Measurements from ENCODE around the gene GALNT17. TPM values are rescaled to one million over a fixed set of nuclear protein-coding genes. Genes with fewer than 3 reads are reported as not detected.

GALNT17 gene
- total RNA-seq, 3 donors from 2014 or later = 1.2 to 9.9 (median 3.3) TPM

DNA sequence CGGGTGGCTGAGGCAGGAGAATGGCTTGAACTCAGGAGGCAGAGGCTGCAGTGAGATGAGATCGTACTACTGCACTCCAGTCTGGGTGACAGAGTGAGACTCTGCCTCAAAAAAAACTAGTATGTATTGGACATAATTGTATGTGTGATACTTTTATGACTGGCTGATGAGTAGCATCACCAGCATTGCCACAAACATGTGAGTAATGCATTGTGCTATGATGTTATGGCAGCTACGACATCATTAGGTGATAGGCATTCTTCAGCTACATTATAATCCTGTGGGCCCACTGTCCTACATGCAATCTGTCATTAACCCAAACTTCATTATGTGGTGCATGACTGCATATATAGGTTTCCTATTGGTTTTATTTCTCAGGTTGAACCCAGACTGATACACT is 352.4 kb downstream of the GALNT17 start:
- Histone ChIP-seq H3K27me3 (no peaks in the 10 kb centered on the region), H3K27ac (no peak overlapping the region), H3K9me3 (peaks cover 0 to under 1% of the 10 kb centered on the region in 2 donors), H3K4me3 (no peak overlapping the region), H3K36me3 (no peaks in the 10 kb centered on the region), H3K4me1 (no peaks in the 10 kb centered on the region)
- TF ChIP-seq, protein P1, sequence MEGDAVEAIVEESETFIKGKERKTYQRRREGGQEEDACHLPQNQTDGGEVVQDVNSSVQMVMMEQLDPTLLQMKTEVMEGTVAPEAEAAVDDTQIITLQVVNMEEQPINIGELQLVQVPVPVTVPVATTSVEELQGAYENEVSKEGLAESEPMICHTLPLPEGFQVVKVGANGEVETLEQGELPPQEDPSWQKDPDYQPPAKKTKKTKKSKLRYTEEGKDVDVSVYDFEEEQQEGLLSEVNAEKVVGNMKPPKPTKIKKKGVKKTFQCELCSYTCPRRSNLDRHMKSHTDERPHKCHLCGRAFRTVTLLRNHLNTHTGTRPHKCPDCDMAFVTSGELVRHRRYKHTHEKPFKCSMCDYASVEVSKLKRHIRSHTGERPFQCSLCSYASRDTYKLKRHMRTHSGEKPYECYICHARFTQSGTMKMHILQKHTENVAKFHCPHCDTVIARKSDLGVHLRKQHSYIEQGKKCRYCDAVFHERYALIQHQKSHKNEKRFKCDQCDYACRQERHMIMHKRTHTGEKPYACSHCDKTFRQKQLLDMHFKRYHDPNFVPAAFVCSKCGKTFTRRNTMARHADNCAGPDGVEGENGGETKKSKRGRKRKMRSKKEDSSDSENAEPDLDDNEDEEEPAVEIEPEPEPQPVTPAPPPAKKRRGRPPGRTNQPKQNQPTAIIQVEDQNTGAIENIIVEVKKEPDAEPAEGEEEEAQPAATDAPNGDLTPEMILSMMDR (IDR thresholded peaks at IDR 0.05) = no peak
- no peak for TF ChIP-seq POLR2A (IDR thresholded peaks at IDR 0.05)
- no peak for TF ChIP-seq POLR2AphosphoS5 (IDR thresholded peaks at IDR 0.05)
- no peak for DNase-seq (ENCODE audit: low spot score in 2 of 2)
- intact Hi-C loops (cut with DNase I; ENCODE audit: low total_unique reads) = no loop called here

DNA sequence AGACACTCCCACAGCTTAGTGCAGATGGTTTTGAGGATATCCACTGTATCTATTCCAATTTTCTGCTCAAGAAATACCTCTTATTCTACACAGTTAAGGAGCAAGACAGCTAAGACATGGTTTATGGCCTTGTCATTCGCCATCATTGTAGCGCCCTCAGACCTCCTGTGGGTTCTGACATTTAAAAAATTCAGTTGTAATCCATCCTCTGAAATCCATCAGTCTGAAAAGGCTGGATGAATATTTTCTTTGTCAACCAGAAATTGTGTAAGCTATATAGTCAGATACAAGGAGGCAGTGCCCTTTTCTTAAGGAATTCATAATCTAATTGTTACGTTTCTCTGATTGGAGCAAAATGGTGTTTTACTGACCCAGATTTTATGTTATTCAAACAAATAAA is 353.6 kb downstream of the GALNT17 start:
- peaks cover 0 to 6% of the 10 kb centered on the region in 2 donors for H3K9me3 ChIP-seq
- no peak for DNase-seq (ENCODE audit: low spot score in 2 of 2)
- no peaks in the 10 kb centered on the region for H3K36me3 ChIP-seq
- no peaks in the 10 kb centered on the region for H3K27me3 ChIP-seq
- TF ChIP-seq POLR2A (IDR thresholded peaks at IDR 0.05) = no peak
- no peak for TF ChIP-seq POLR2AphosphoS5 (IDR thresholded peaks at IDR 0.05)
- TF ChIP-seq, protein P1 (IDR thresholded peaks at IDR 0.05) = no peak
- no peak overlapping the region for H3K4me3 ChIP-seq
- intact Hi-C loops (cut with DNase I; ENCODE audit: low total_unique reads) = no loop called here
- H3K27ac ChIP-seq = no peak overlapping the region
- no peaks in the 10 kb centered on the region for H3K4me1 ChIP-seq

DNA sequence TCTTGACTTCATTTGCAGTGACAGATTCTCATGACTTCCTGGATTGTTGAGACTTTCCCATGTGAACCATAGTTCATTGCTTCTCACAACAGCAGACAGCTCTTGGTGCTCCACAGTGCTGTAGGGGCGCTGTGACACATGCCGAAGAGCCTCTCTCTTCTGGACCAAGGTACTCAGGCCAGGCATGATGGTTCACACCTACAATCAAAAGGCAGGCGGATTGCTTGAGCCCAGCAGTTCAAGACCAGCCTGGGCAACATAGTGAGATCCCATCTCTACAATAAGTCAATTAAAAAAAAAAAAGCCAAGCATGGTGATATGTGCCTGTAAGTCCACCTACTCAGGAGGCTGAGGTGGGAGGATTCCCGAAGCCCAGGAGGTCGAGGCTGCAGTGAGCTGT is 354.5 kb downstream of the GALNT17 start:
- Histone ChIP-seq H3K4me3 (no peak overlapping the region), H3K27me3 (no peaks in the 10 kb centered on the region), H3K36me3 (no peaks in the 10 kb centered on the region), H3K27ac (no peak overlapping the region), H3K9me3 (peaks cover 0 to 6% of the 10 kb centered on the region in 2 donors), H3K4me1 (no peaks in the 10 kb centered on the region)
- no peak for DNase-seq (ENCODE audit: low spot score in 2 of 2)
- intact Hi-C loops (cut with DNase I; ENCODE audit: low total_unique reads) = no loop called here
- TF ChIP-seq, protein P1 (IDR thresholded peaks at IDR 0.05) = no peak
- TF ChIP-seq POLR2A (IDR thresholded peaks at IDR 0.05) (no peak), POLR2AphosphoS5 (IDR thresholded peaks at IDR 0.05) (no peak)

DNA sequence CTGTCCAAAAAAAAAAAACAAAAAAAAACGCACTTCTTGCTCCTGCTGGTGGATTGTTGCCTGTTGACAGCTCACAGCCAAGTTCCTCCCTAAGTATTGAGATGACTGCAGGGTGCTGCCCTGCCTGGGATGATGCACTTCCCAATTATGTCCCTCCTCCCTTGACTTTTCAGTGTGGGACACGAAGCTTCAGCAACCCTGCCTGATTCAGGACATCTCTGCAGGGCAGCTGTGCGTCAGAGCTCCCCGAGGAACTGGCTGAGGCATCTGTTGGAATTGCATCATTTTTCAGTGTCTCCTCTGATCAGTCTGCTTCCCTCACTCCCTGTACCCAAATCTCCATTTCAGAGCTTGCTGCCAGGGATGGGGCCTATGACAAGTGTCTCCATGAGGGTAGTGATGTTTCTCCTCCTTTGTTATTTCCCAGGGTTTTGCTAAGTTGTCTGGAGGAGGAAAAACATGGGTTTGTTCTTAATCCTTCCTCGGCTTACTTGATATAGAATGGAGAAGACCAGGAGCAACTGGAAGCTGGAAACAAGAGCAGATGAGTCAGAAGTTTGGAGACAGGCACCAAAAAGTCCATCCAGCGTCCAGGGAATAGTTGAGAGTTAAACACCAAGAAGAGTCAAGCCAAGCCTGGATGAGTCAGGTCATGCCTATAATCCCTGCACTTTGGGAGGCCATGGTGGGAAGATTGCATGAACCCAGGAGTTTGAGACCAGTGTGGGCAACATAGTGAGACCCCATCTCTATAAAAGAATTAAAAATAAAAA is 355.1 kb downstream of the GALNT17 start:
- no peak overlapping the region for H3K27ac ChIP-seq
- no peaks in the 10 kb centered on the region for H3K36me3 ChIP-seq
- TF ChIP-seq, protein P1 (IDR thresholded peaks at IDR 0.05) = no peak
- TF ChIP-seq POLR2A (IDR thresholded peaks at IDR 0.05) = no peak
- no peak for TF ChIP-seq POLR2AphosphoS5 (IDR thresholded peaks at IDR 0.05)
- H3K4me1 ChIP-seq = no peaks in the 10 kb centered on the region
- H3K9me3 ChIP-seq = peaks cover 0 to 6% of the 10 kb centered on the region in 2 donors
- no peak overlapping the region for H3K4me3 ChIP-seq
- intact Hi-C loops (cut with DNase I; ENCODE audit: low total_unique reads) = no loop called here
- H3K27me3 ChIP-seq = no peaks in the 10 kb centered on the region
- DNase-seq (ENCODE audit: low spot score in 2 of 2) = no peak

DNA sequence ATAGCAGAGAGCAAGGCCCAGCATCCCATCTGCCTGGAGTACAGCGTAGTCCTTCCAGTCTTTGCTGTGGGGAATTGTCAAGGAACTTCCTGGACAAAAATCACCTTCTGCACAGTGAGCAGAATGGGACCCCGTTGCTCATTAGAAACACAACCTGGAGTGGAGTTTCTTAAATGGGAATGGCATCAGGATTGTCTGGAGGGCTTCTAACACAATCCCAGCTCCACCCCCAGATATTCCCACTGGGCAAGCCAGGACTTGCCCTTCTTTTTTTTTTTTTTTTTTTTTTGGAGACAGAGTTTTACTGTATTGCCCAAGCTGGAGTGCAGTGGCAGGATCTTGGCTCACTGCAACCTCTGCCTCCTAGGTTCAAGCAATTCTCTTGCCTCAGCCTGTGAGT is 356.4 kb downstream of the GALNT17 start:
- Histone ChIP-seq H3K9me3 (peaks cover 0 to 6% of the 10 kb centered on the region in 2 donors), H3K36me3 (no peaks in the 10 kb centered on the region), H3K4me3 (no peak overlapping the region), H3K4me1 (no peaks in the 10 kb centered on the region), H3K27me3 (no peaks in the 10 kb centered on the region), H3K27ac (no peak overlapping the region)
- DNase-seq (ENCODE audit: low spot score in 2 of 2) = no peak
- TF ChIP-seq, protein P1 (IDR thresholded peaks at IDR 0.05) = no peak
- TF ChIP-seq POLR2A (IDR thresholded peaks at IDR 0.05) (no peak), POLR2AphosphoS5 (IDR thresholded peaks at IDR 0.05) (no peak)
- intact Hi-C loops (cut with DNase I; ENCODE audit: low total_unique reads) = no loop called here

All from breast epithelium (tissue), 4 donors.